H9 (cell line): ENCODE data around the gene ZFAND3. TPM values are rescaled to one million over a fixed set of nuclear protein-coding genes. Genes with fewer than 3 reads are reported as not detected.

ENCODE experiments used
- DNase-seq: peaks from one replicate; pipeline ENCODE4 v3.0.0-alpha.2; 2017
- H2AFZ ChIP-seq: one replicate; pipeline ENCODE4 v1.6.1; 2013; ENCODE audit warnings: mild to moderate bottlenecking, low read length, control low read depth, moderate library complexity
- H2AK5ac ChIP-seq: 2 replicates; pipeline ENCODE4 v1.6.1; 2013; ENCODE audit warnings: low read length, control low read depth, mixed read lengths; ENCODE audit not compliant: insufficient read length
- H2BK120ac ChIP-seq: one replicate; pipeline ENCODE4 v1.6.1; 2013; ENCODE audit warnings: low read depth, mild to moderate bottlenecking, low read length, control low read depth, inconsistent platforms; ENCODE audit not compliant: poor library complexity, severe bottlenecking
- H2BK12ac ChIP-seq: 2 replicates; pipeline ENCODE4 v1.6.1; 2013; ENCODE audit warnings: low read length, control low read depth, mixed read lengths, low read depth; ENCODE audit not compliant: insufficient read length
- H2BK15ac ChIP-seq: 2 replicates; pipeline ENCODE4 v1.6.1; 2013; ENCODE audit warnings: low read depth, low read length, control low read depth
- H2BK20ac ChIP-seq: one replicate; pipeline ENCODE4 v1.6.1; 2013; ENCODE audit warnings: low read depth, mild to moderate bottlenecking, low read length, control low read depth, inconsistent platforms; ENCODE audit not compliant: poor library complexity, severe bottlenecking
- H2BK5ac ChIP-seq: 2 replicates; pipeline ENCODE4 v1.6.1; 2013; ENCODE audit warnings: low read length, control low read depth, mixed read lengths; ENCODE audit not compliant: insufficient read length
- H3K14ac ChIP-seq: 2 replicates; pipeline ENCODE4 v1.6.1; 2013; ENCODE audit warnings: low read length, control low read depth; ENCODE audit not compliant: insufficient read depth
- H3K18ac ChIP-seq: 2 replicates; pipeline ENCODE4 v1.6.1; 2013; ENCODE audit warnings: low read depth, mild to moderate bottlenecking, mixed read lengths, low read length, control low read depth; ENCODE audit not compliant: insufficient read length
- H3K23ac ChIP-seq: 2 replicates; pipeline ENCODE4 v1.6.1; 2013; ENCODE audit warnings: low read length, control low read depth, mixed read lengths, low read depth; ENCODE audit not compliant: insufficient read length
- H3K23me2 ChIP-seq: 2 replicates; pipeline ENCODE4 v1.6.1; 2013; ENCODE audit warnings: low read depth, mild to moderate bottlenecking, mixed read lengths, low read length, control low read depth; ENCODE audit not compliant: insufficient read length, poor library complexity, severe bottlenecking
- H3K27ac ChIP-seq: 2 replicates; pipeline ENCODE4 v1.5.1; 2013; ENCODE audit warnings: low read length, control low read depth, mixed read lengths, low read depth; ENCODE audit not compliant: insufficient read length
- H3K27me3 ChIP-seq: 2 replicates; pipeline ENCODE4 v1.6.1; 2013; ENCODE audit warnings: low read length, control low read depth, inconsistent platforms; ENCODE audit not compliant: insufficient read depth
- H3K4ac ChIP-seq: 2 replicates; pipeline ENCODE4 v1.6.1; 2013; ENCODE audit warnings: low read depth, mild to moderate bottlenecking, control low read depth, inconsistent platforms, low read length, moderate library complexity
- H3K4me1 ChIP-seq: 2 replicates; pipeline ENCODE4 v1.6.1; 2013; ENCODE audit warnings: low read length, control low read depth, inconsistent platforms; ENCODE audit not compliant: insufficient read depth
- H3K4me2 ChIP-seq: 2 replicates; pipeline ENCODE4 v1.6.1; 2013; ENCODE audit warnings: low read length, control low read depth, mixed read lengths; ENCODE audit not compliant: insufficient read length, insufficient read depth
- H3K56ac ChIP-seq: 2 replicates; pipeline ENCODE4 v1.6.1; 2013; ENCODE audit warnings: low read depth, mild to moderate bottlenecking, mixed read lengths, low read length, control low read depth; ENCODE audit not compliant: insufficient read length
- H3K79me1 ChIP-seq: 2 replicates; pipeline ENCODE4 v1.6.1; 2013; ENCODE audit warnings: low read depth, mild to moderate bottlenecking, moderate library complexity, low read length, control low read depth, inconsistent platforms; ENCODE audit not compliant: insufficient read depth, poor library complexity, severe bottlenecking
- H3K79me2 ChIP-seq: 2 replicates; pipeline ENCODE4 v1.6.1; 2013; ENCODE audit warnings: low read length, control low read depth, inconsistent platforms; ENCODE audit not compliant: insufficient read depth
- H3K9ac ChIP-seq: 2 replicates; pipeline ENCODE4 v1.6.1; 2013; ENCODE audit warnings: low read length, control low read depth, mixed read lengths; ENCODE audit not compliant: insufficient read length; ENCODE audit errors: extremely low read depth
- H3K9me3 ChIP-seq: one replicate; pipeline ENCODE4 v1.6.1; 2013; ENCODE audit warnings: low read depth, low read length, inconsistent platforms; ENCODE audit not compliant: control insufficient read depth
- H3T11ph ChIP-seq: one replicate; pipeline ENCODE4 v1.6.1; 2013; ENCODE audit warnings: mild to moderate bottlenecking, low read length, control low read depth, inconsistent platforms
- H4K20me1 ChIP-seq: one replicate; pipeline ENCODE4 v1.6.1; 2013; ENCODE audit not compliant: control insufficient read depth, insufficient read length, insufficient read depth
- H4K5ac ChIP-seq: 2 replicates; pipeline ENCODE4 v1.6.1; 2013; ENCODE audit warnings: low read depth, mild to moderate bottlenecking, mixed read lengths, low read length, control low read depth; ENCODE audit not compliant: insufficient read length
- H4K8ac ChIP-seq: replicated peaks from 2 replicates; pipeline ENCODE4 v1.6.1; 2013; ENCODE audit warnings: low read length, control low read depth, mixed read lengths, low read depth; ENCODE audit not compliant: insufficient read length
- H4K91ac ChIP-seq: 2 replicates; pipeline ENCODE4 v1.6.1; 2013; ENCODE audit warnings: low read depth, mild to moderate bottlenecking, moderate library complexity, mixed read lengths, low read length, control low read depth; ENCODE audit not compliant: insufficient read length
- H3K27ac Mint-ChIP-seq, 3 experiments: 2 replicates in 2 of 3; 3 replicates in 1 of 3; pipeline ENCODE4 v1.8.0; 2020 to 2021; ENCODE audit warnings: mixed read lengths in 3 of 3, mild to moderate bottlenecking in 1 of 3, moderate library complexity in 1 of 3
- H3K27me3 Mint-ChIP-seq: 2 replicates; pipeline ENCODE4 v1.8.0; 2021; ENCODE audit warnings: low read depth, mild to moderate bottlenecking, moderate library complexity, mixed read lengths
- H3K36me3 Mint-ChIP-seq, 3 experiments: 2 replicates in 2 of 3; 3 replicates in 1 of 3; pipeline ENCODE4 v1.8.0; 2020 to 2021; ENCODE audit warnings: low read depth in 3 of 3, mixed read lengths in 3 of 3; ENCODE audit not compliant: insufficient read depth in 1 of 3
- H3K4me1 Mint-ChIP-seq, 2 experiments: 2 replicates each; pipeline ENCODE4 v1.8.0; 2020; ENCODE audit warnings: mixed read lengths in 2 of 2
- H3K4me3 Mint-ChIP-seq, 2 experiments: 2 replicates in 1 of 2; 3 replicates in 1 of 2; pipeline ENCODE4 v1.8.0; 2020 to 2021; ENCODE audit warnings: mild to moderate bottlenecking in 2 of 2, mixed read lengths in 2 of 2, moderate library complexity in 1 of 2
- H3K9me3 Mint-ChIP-seq, 2 experiments: 2 replicates in 1 of 2; 3 replicates in 1 of 2; pipeline ENCODE4 v1.8.0; 2020; ENCODE audit warnings: mild to moderate bottlenecking in 2 of 2, mixed read lengths in 2 of 2, moderate library complexity in 1 of 2
- WGBS: extraction: QIAGEN DNeasy Blood & Tissue Kit; methylation state at CpG from one replicate; pipeline ENCODE4 v1.1.7; 2013; ENCODE audit warnings: missing lambda C conversion rate, low lambda C conversion rate, mixed read lengths; ENCODE audit not compliant: insufficient read length; ENCODE audit errors: extremely low coverage; 5-methylcytosine and 5-hydroxymethylcytosine counted together
- total RNA-seq: library from RNA; stranded (reverse); gene quantifications from 2 replicates; pipeline ENCODE4 v1.2.1, GENCODE V29; 2021
- TF ChIP-seq, protein P1 (sequence below): fragments of 200-600 bp; sonication (generic); conservative IDR thresholded peaks from 3 replicates; pipeline ENCODE4 v1.8.0; 2021; ENCODE audit warnings: antibody characterized with exemption, mild to moderate bottlenecking

Gene ZFAND3
- total RNA-seq, 1 experiment from 2014 or later = 57.7 TPM

DNA sequence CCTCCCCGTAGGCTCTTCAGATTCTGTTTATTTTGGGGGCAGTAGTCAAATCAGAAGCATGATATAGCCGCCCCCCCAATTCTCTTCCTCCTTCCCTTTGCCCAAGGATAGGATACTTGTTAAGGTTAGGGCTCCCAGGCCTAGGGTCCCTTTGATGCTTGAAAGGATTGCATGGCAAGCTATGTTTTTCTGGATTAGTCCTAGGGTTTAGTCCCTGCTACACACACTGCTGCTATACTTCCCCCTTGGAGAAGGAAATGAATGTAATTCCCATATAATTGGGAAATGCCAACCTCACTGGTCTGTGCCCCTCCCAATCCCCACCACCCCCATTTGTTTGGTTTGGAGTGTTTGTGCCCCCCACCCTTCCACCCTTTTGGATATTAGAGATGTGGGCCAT is 62.8 kb downstream of the ZFAND3 start:
- Histone ChIP-seq H3K18ac (no peak overlapping the region), H3K14ac (no peak overlapping the region), H3K4me2 (no peak overlapping the region), H2BK15ac (no peak overlapping the region), H2AFZ (no peak overlapping the region), H3K9me3 (no peaks in the 10 kb centered on the region), H3K56ac (no peak overlapping the region), H3K9ac (no peak overlapping the region), H3K4me1 (peaks cover 5% of the 10 kb centered on the region; the same call in 1 of the 2 replicates), H2BK12ac (no peak overlapping the region), H2BK5ac (no peak overlapping the region), H2BK20ac (no peak overlapping the region), H2AK5ac (no peak overlapping the region), H4K5ac (no peak overlapping the region), H4K8ac (no peak overlapping the region), H4K20me1 (no peaks in the 10 kb centered on the region), H3K27me3 (no peaks in the 10 kb centered on the region), H3K23me2 (no peaks in the 10 kb centered on the region), H3T11ph (no peak overlapping the region), H3K4ac (no peak overlapping the region), H3K27ac (no peak overlapping the region), H2BK120ac (no peak overlapping the region), H4K91ac (no peak overlapping the region), H3K23ac (no peak overlapping the region), H3K79me2 (peaks cover 8% of the 10 kb centered on the region; the same call in 1 of the 2 replicates), H3K79me1 (peaks cover 5% of the 10 kb centered on the region)
- no peaks in the 10 kb centered on the region for H3K27me3 Mint-ChIP-seq
- TF ChIP-seq, protein P1, sequence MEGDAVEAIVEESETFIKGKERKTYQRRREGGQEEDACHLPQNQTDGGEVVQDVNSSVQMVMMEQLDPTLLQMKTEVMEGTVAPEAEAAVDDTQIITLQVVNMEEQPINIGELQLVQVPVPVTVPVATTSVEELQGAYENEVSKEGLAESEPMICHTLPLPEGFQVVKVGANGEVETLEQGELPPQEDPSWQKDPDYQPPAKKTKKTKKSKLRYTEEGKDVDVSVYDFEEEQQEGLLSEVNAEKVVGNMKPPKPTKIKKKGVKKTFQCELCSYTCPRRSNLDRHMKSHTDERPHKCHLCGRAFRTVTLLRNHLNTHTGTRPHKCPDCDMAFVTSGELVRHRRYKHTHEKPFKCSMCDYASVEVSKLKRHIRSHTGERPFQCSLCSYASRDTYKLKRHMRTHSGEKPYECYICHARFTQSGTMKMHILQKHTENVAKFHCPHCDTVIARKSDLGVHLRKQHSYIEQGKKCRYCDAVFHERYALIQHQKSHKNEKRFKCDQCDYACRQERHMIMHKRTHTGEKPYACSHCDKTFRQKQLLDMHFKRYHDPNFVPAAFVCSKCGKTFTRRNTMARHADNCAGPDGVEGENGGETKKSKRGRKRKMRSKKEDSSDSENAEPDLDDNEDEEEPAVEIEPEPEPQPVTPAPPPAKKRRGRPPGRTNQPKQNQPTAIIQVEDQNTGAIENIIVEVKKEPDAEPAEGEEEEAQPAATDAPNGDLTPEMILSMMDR = no peak
- H3K27ac Mint-ChIP-seq = no peak overlapping the region
- H3K4me1 Mint-ChIP-seq = peaks cover 29 to 43% of the 10 kb centered on the region in 2 experiments
- H3K4me3 Mint-ChIP-seq = no peak overlapping the region
- DNase-seq = no peak
- no peaks in the 10 kb centered on the region for H3K36me3 Mint-ChIP-seq
- H3K9me3 Mint-ChIP-seq = no peaks in the 10 kb centered on the region
- no CpG with 5 or more reads among the region's 2 CpGs for WGBS
